ENCODE data around the gene ITGB5.

ITGB5 gene

DNA sequence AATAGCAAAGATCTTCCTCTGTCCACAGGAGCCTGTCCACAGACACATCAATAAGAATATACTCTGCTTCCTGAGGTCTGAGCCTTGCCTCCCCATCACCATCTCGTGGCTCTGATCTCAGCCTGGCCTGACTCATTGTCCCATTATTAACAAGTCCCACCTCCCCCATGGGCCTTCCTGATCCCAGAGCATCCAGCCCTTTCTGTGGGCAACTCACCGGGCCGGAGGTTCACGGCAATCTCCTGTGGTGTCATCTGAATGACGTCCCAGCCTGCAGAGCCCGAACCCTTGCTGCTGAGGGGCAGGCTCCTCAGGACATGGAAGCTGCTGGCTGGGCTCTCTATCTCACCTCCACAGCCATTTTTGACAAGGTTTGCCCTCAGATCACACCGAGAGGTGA is 28.1 kb downstream of the ITGB5 start:
- H3K4me1 ChIP-seq (ENCODE audit: insufficient read depth, low read length): peaks cover 7% of the 10 kb centered on the region
- no peaks in the 10 kb centered on the region for H3K9me3 ChIP-seq (ENCODE audit: control insufficient read depth, insufficient read depth, low read length)
- peaks cover 19% of the 10 kb centered on the region for H3K36me3 ChIP-seq (ENCODE audit: insufficient read depth, low read length)
- H3K9ac ChIP-seq (ENCODE audit: low read depth, low read length): no peak overlapping the region

DNA sequence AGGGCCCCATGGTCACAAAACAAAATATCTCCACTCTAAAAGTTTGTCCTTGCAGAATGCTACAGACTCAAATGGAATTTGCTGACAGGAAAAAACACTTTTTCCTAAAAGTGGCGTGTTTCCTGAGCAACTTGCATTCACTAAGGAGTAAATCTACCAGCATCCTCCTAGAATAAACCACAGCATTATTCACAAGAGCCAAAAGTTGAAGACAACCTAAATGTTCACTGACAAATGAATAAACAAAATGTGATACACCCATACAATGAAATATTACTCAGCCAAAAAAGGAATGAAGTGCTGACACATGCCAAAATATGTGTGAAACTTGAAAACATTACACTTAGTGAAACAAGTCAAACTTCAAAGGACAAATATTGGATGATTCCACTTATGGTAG is 28.9 kb downstream of the ITGB5 start:
- H3K36me3 ChIP-seq (ENCODE audit: insufficient read depth, low read length): peaks cover 19% of the 10 kb centered on the region
- no peaks in the 10 kb centered on the region for H3K9me3 ChIP-seq (ENCODE audit: control insufficient read depth, insufficient read depth, low read length)
- H3K4me1 ChIP-seq (ENCODE audit: insufficient read depth, low read length): peaks cover 7% of the 10 kb centered on the region
- H3K9ac ChIP-seq (ENCODE audit: low read depth, low read length): no peak overlapping the region

DNA sequence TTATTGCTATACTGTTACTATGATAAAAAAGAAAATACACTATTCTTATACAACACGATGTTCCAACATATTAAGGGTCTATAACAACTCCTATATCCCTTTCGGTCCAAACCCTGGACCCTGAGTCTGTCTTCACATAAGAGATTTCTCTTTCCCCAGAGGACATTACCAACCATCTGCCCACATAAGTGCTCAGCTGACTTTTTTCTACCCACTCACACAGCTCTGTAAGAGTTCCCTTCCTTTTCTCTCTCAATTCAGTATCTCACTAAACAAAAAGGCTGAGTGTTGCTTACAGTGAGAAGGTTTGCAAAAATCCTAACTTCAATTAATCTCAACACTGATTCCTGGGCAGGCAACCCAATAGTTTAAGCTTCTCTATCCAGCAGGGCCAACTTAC is 30.5 kb downstream of the ITGB5 start:
- Histone ChIP-seq H3K9ac (ENCODE audit: low read depth, low read length) (no peak overlapping the region), H3K4me1 (ENCODE audit: insufficient read depth, low read length) (peaks cover 11% of the 10 kb centered on the region), H3K36me3 (ENCODE audit: insufficient read depth, low read length) (peaks cover 14% of the 10 kb centered on the region), H3K9me3 (ENCODE audit: control insufficient read depth, insufficient read depth, low read length) (no peaks in the 10 kb centered on the region)

DNA sequence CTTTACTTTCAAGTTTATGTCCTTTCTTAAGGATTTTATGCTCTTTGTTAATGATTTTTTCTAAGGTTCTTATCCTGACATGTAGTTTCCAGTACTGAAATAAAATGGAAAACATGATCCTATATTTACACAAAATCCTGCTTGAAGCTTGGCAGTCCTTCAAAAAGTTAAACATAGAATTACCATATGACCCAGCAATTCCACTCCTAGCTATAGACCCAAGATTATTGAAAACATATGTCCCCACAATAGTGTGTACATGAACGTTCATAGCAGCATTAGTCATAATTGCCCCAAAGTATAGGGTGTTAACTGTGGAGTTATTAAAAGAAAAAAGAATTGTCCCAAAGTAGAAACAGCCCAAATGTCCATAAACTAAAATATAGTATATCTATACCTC is 33.2 kb downstream of the ITGB5 start:
- no peaks in the 10 kb centered on the region for H3K9me3 ChIP-seq (ENCODE audit: control insufficient read depth, insufficient read depth, low read length)
- no peak overlapping the region for H3K9ac ChIP-seq (ENCODE audit: low read depth, low read length)
- peaks cover 15% of the 10 kb centered on the region for H3K4me1 ChIP-seq (ENCODE audit: insufficient read depth, low read length)
- H3K36me3 ChIP-seq (ENCODE audit: insufficient read depth, low read length): peaks cover 10% of the 10 kb centered on the region; the same call in 1 of the 2 replicates

DNA sequence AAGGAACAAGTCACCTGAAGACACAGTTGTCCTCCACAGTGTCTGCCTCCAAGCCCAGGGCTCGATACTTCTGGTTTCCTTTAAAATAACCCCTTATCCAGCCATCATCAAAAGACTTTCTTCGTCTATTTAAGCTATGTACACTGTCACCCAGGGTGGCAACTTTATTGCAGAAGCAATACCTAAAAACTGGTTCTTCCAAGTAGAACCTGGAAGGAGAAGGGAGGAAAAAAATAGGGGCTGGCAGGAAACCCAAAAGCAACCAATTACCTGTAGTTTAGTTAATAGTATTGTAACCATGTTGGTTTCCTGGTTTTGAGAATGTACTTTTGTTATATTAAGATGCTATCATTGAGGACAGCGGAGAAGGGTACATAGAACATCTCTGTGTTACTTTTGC is 33.7 kb downstream of the ITGB5 start:
- H3K36me3 ChIP-seq (ENCODE audit: insufficient read depth, low read length): peaks cover 10% of the 10 kb centered on the region; the same call in 1 of the 2 replicates
- H3K9me3 ChIP-seq (ENCODE audit: control insufficient read depth, insufficient read depth, low read length): no peaks in the 10 kb centered on the region
- H3K4me1 ChIP-seq (ENCODE audit: insufficient read depth, low read length): peaks cover 15% of the 10 kb centered on the region
- H3K9ac ChIP-seq (ENCODE audit: low read depth, low read length): no peak overlapping the region

DNA sequence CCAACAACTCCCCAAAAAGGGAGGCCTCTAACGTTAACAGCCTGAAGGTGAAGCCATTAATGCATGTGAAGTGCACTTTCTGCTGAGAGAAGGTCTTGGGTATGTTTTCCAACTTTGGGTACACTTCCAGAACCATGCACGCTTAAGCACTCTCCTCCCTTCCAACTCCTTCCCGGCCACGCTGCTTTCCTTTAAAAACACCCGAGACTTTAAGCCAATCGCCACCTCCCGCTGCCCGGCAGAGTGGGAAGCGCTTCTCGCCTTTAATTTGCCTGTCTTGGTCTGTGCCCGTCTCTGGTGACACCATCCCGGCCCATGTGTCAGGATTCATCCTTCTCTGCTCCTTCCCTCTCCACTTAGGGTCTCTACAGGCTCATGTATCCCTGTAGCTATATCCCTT is 35.3 kb downstream of the ITGB5 start:
- peaks cover 14% of the 10 kb centered on the region for H3K36me3 ChIP-seq (ENCODE audit: insufficient read depth, low read length)
- H3K9me3 ChIP-seq (ENCODE audit: control insufficient read depth, insufficient read depth, low read length): no peaks in the 10 kb centered on the region
- H3K9ac ChIP-seq (ENCODE audit: low read depth, low read length): no peak overlapping the region
- peaks cover 15% of the 10 kb centered on the region for H3K4me1 ChIP-seq (ENCODE audit: insufficient read depth, low read length)

DNA sequence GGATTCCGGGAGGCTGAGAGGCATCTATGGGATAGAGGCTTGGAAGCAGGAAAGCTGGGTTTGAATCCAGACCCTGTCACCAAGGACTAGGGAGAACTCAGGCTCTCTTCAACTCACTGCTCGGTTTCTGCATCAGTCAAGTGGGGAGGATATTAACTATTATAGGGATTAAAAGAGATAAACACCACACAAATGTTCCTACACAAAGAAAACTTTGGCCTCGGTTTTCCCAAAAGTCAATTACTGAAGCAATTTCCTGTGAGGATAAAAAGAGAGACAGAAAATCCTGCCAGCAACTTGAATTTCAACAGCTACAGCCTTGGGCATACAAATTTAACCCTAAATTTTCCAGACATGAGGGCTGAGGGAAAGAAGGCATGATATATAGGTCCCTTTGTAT is 36.0 kb downstream of the ITGB5 start:
- H3K36me3 ChIP-seq (ENCODE audit: insufficient read depth, low read length): peaks cover 17% of the 10 kb centered on the region
- no peak overlapping the region for H3K9ac ChIP-seq (ENCODE audit: low read depth, low read length)
- H3K9me3 ChIP-seq (ENCODE audit: control insufficient read depth, insufficient read depth, low read length): no peaks in the 10 kb centered on the region
- H3K4me1 ChIP-seq (ENCODE audit: insufficient read depth, low read length): peaks cover 15% of the 10 kb centered on the region

DNA sequence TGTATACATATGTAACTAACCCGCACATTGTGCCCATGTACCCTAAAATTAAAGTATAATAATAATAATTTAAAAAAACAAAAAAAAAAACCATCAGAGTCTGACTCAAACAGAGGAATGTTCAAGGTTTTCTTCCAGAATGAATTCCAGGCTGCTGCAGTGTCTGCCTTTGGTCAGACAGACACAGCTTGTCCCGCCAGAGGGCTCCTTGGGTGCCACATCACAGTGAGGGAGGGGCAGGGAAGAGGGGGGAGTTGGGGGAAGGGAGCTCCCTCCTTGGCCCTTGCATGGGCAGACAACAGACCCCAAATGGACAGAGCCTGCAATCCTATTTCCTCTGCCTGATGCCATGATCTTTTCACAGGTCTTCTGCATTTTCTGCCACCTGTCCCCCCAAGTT is 36.5 kb downstream of the ITGB5 start:
- Histone ChIP-seq H3K4me1 (ENCODE audit: insufficient read depth, low read length) (peaks cover 20% of the 10 kb centered on the region), H3K9me3 (ENCODE audit: control insufficient read depth, insufficient read depth, low read length) (no peaks in the 10 kb centered on the region), H3K36me3 (ENCODE audit: insufficient read depth, low read length) (peaks cover 17% of the 10 kb centered on the region), H3K9ac (ENCODE audit: low read depth, low read length) (no peak overlapping the region)

DNA sequence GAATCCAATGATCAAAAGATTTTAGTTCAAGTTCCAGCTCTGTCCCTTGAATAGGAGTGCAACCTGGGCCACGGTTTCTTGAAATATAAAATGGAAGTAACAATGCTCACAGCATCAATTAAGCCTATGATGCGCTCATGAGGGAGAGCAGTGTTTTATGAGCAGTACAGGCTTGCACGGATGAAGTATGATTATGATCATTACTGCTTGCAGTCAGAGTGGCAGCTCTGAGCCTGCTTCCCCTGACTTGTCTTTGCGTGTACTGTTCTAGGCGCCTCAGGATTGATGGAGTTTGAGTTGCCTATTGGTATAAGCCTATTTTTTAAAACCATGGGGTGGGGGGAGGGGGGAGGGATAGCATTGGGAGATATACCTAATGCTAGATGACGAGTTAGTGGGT is 37.0 kb downstream of the ITGB5 start:
- Histone ChIP-seq H3K9me3 (ENCODE audit: control insufficient read depth, insufficient read depth, low read length) (no peaks in the 10 kb centered on the region), H3K36me3 (ENCODE audit: insufficient read depth, low read length) (peaks cover 14% of the 10 kb centered on the region), H3K9ac (ENCODE audit: low read depth, low read length) (no peak overlapping the region), H3K4me1 (ENCODE audit: insufficient read depth, low read length) (peaks cover 25% of the 10 kb centered on the region)

DNA sequence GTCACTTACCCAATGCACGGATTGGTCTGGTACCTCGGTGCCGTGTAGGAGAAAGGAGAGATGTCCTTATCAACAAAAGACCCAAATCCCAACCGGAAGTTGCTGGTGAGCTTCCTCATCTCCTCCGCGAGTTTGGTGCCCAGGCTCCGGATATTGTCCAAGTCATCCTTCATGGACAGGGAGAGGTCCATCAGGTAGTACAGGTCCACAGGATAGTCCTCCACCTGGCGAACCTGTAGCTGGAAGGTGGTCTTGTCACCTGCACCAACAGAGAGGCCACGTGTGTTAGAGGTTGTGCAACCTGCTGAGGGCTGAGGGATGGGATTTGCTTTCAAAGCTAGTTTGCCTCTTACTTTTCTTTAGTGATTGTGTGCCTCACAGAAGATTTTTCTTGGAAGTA is 38.9 kb downstream of the ITGB5 start:
- no peaks in the 10 kb centered on the region for H3K9me3 ChIP-seq (ENCODE audit: control insufficient read depth, insufficient read depth, low read length)
- peaks cover 17% of the 10 kb centered on the region for H3K36me3 ChIP-seq (ENCODE audit: insufficient read depth, low read length)
- H3K9ac ChIP-seq (ENCODE audit: low read depth, low read length): no peak overlapping the region
- peaks cover 25% of the 10 kb centered on the region for H3K4me1 ChIP-seq (ENCODE audit: insufficient read depth, low read length)

DNA sequence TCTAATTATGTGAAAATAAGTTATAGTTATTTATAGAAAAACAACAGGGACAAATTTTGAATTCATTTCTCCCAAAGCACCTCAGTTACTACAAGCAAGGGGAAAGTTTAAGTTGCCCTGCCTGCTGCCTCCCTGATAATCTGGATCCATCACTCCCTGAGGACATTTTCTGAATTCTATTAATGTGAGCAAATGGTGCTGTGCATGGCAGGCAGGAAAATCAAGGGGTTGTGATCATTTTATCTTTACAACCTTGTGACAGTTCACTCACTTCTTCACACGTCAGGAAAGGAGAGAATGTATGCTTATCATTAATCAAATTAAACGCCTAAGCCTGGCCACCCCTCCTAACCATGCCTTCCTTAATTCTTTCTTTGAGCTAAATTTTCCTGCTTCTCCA is 39.3 kb downstream of the ITGB5 start:
- Histone ChIP-seq H3K9me3 (ENCODE audit: control insufficient read depth, insufficient read depth, low read length) (no peaks in the 10 kb centered on the region), H3K36me3 (ENCODE audit: insufficient read depth, low read length) (peaks cover 21% of the 10 kb centered on the region), H3K9ac (ENCODE audit: low read depth, low read length) (no peak overlapping the region), H3K4me1 (ENCODE audit: insufficient read depth, low read length) (peaks cover 25% of the 10 kb centered on the region)

DNA sequence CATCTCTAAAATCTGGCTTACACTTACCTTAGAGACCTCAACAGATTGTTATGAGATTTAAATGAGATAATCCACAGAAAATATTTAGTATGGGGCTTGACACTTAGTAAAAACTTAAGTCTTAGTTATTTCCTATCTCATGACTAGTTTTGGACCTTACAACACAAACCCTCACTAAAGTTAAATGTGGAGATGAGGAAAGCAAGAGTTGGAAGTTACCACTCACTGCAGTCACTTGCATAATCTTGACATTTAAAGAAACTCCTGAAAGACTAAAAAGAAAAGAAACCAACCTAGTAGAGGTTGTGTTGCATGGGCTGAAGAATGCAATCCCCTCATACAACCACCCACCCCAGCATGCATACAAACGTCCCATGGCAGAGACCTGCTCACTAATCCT is 40.1 kb downstream of the ITGB5 start:
- Histone ChIP-seq H3K9ac (ENCODE audit: low read depth, low read length) (no peak overlapping the region), H3K9me3 (ENCODE audit: control insufficient read depth, insufficient read depth, low read length) (no peaks in the 10 kb centered on the region), H3K4me1 (ENCODE audit: insufficient read depth, low read length) (peaks cover 25% of the 10 kb centered on the region), H3K36me3 (ENCODE audit: insufficient read depth, low read length) (peaks cover 24% of the 10 kb centered on the region)

DNA sequence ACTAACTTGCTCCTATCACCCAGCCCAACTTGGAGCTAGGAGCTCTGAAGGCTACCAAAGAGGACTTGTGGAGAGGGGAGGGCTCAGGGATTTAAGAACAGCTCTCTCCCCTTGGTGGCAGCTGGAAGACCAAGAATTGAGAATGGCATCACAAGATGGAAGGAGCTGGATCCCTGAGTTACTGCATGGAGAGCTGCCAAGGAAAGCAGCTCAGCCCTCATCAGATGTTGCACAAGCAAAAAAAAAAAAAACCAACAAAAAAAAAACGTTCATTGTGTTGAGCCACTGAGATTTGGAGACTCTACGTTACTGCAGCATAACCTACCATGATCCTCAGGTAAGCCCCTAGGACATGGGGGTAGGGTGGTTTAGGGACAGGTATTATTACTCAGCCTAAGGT is 41.0 kb downstream of the ITGB5 start:
- peaks cover 32% of the 10 kb centered on the region for H3K36me3 ChIP-seq (ENCODE audit: insufficient read depth, low read length)
- H3K9me3 ChIP-seq (ENCODE audit: control insufficient read depth, insufficient read depth, low read length): no peaks in the 10 kb centered on the region
- H3K4me1 ChIP-seq (ENCODE audit: insufficient read depth, low read length): peaks cover 16% of the 10 kb centered on the region
- H3K9ac ChIP-seq (ENCODE audit: low read depth, low read length): no peak overlapping the region

DNA sequence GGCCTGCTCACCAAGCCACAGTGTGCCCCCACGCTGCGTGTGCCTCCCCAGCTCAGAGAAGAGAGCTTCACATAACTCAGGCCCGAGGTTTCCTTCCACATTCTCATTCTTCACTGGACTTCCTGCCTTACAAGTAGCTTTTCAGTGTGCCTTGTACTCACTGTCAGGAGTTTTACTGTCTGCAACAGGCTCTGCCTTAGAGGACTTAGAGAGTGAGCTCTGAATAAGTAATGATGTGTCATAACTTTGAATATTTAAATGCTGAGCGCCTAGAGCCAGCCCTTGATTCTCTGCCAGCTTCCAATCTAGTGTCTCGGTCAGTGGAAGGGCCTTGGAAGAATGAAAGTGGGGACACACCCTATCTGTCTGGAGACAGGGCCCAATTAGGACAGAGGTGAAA is 41.8 kb downstream of the ITGB5 start:
- H3K9me3 ChIP-seq (ENCODE audit: control insufficient read depth, insufficient read depth, low read length): no peaks in the 10 kb centered on the region
- no peak overlapping the region for H3K9ac ChIP-seq (ENCODE audit: low read depth, low read length)
- H3K4me1 ChIP-seq (ENCODE audit: insufficient read depth, low read length): peaks cover 10% of the 10 kb centered on the region; the same call in 1 of the 2 replicates
- H3K36me3 ChIP-seq (ENCODE audit: insufficient read depth, low read length): peaks cover 34% of the 10 kb centered on the region

DNA sequence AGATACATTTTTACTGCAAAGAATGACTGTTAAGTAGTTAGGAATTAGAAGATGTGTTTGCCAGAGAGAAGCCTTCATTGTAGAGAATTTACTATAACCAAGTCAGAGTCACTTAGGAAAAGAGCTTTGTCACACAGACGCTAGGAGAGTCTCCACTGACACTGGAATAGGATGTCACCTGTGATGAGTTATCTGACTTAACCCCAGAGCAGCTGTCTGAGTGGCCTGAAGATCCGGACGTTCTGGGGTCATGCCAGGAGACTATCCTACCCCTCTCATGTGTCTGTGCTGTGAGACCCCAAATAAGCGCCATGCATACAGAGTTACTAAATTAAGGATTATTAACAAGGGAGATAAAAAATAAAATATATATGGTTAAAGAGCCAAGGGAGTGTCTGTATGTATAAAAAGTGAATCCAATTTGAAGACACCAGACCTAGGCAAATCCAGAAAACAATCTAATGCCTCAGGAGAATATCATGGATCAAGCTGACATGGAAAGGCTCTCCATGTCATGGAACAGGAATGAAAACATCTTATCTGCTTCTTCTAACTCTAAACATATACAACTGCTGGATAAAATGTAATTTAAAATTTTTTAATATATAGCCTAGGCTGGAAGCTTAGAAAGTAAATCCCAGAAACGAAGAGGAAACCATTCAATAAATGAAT is 43.5 kb downstream of the ITGB5 start:
- peaks cover 37% of the 10 kb centered on the region for H3K36me3 ChIP-seq (ENCODE audit: insufficient read depth, low read length)
- H3K9ac ChIP-seq (ENCODE audit: low read depth, low read length): no peak overlapping the region
- H3K4me1 ChIP-seq (ENCODE audit: insufficient read depth, low read length): peaks cover 10% of the 10 kb centered on the region; the same call in 1 of the 2 replicates
- H3K9me3 ChIP-seq (ENCODE audit: control insufficient read depth, insufficient read depth, low read length): no peaks in the 10 kb centered on the region
